ENCODE data around the gene DPF3.

Gene DPF3

GRCh38 chr14:72640911-72641485, 252.9 kb downstream of the DPF3 start:
- H3K4me3 ChIP-seq (ENCODE audit: low read length): no peak overlapping the region
- no peak overlapping the region for H3K27ac ChIP-seq (ENCODE audit: low read depth, low read length)
- H3K27me3 ChIP-seq (ENCODE audit: control insufficient read depth, insufficient read depth, low read length): no peaks in the 10 kb centered on the region
- no peak overlapping the region for H3K9ac ChIP-seq (ENCODE audit: low read length)
- no peaks in the 10 kb centered on the region for H3K4me1 ChIP-seq (ENCODE audit: control insufficient read depth, insufficient read depth, low read length)
- no peaks in the 10 kb centered on the region for H3K36me3 ChIP-seq (ENCODE audit: control insufficient read depth, insufficient read depth, low read length)

GRCh38 chr14:72638021-72638420, 255.9 kb downstream of the DPF3 start:
- no peak overlapping the region for H3K4me3 ChIP-seq (ENCODE audit: low read length)
- no peaks in the 10 kb centered on the region for H3K36me3 ChIP-seq (ENCODE audit: control insufficient read depth, insufficient read depth, low read length)
- H3K27ac ChIP-seq (ENCODE audit: low read depth, low read length): no peak overlapping the region
- no peaks in the 10 kb centered on the region for H3K4me1 ChIP-seq (ENCODE audit: control insufficient read depth, insufficient read depth, low read length)
- H3K27me3 ChIP-seq (ENCODE audit: control insufficient read depth, insufficient read depth, low read length): no peaks in the 10 kb centered on the region
- H3K9ac ChIP-seq (ENCODE audit: low read length): no peak overlapping the region

- Histone ChIP-seq H3K4me1 (ENCODE audit: control insufficient read depth, insufficient read depth, low read length) (no peaks in the 10 kb centered on the region), H3K27ac (ENCODE audit: low read depth, low read length) (no peak overlapping the region)
Observed at GRCh38 chr14:72636871-72637270, 257.0 kb downstream of the DPF3 start.

GRCh38 chr14:72636094-72636493, 257.8 kb downstream of the DPF3 start:
- H3K27ac ChIP-seq (ENCODE audit: low read depth, low read length): no peak overlapping the region
- no peaks in the 10 kb centered on the region for H3K36me3 ChIP-seq (ENCODE audit: control insufficient read depth, insufficient read depth, low read length)
- H3K27me3 ChIP-seq (ENCODE audit: control insufficient read depth, insufficient read depth, low read length): no peaks in the 10 kb centered on the region
- H3K4me3 ChIP-seq (ENCODE audit: low read length): no peak overlapping the region
- H3K9ac ChIP-seq (ENCODE audit: low read length): no peak overlapping the region
- no peaks in the 10 kb centered on the region for H3K4me1 ChIP-seq (ENCODE audit: control insufficient read depth, insufficient read depth, low read length)

More at GRCh38 chr14:72636871-72637270, 257.0 kb downstream of the DPF3 start:
- Histone ChIP-seq H3K36me3 (ENCODE audit: control insufficient read depth, insufficient read depth, low read length) (no peaks in the 10 kb centered on the region), H3K9ac (ENCODE audit: low read length) (no peak overlapping the region), H3K27me3 (ENCODE audit: control insufficient read depth, insufficient read depth, low read length) (no peaks in the 10 kb centered on the region), H3K4me3 (ENCODE audit: low read length) (no peak overlapping the region)

GRCh38 chr14:72634691-72635616, 258.9 kb downstream of the DPF3 start:
- H3K4me3 ChIP-seq (ENCODE audit: low read length): no peak overlapping the region
- H3K9ac ChIP-seq (ENCODE audit: low read length): no peak overlapping the region
- H3K27ac ChIP-seq (ENCODE audit: low read depth, low read length): no peak overlapping the region

GRCh38 chr14:72633551-72633950, 260.4 kb downstream of the DPF3 start:
- Histone ChIP-seq H3K9ac (ENCODE audit: low read length) (no peak overlapping the region), H3K4me1 (ENCODE audit: control insufficient read depth, insufficient read depth, low read length) (no peaks in the 10 kb centered on the region), H3K36me3 (ENCODE audit: control insufficient read depth, insufficient read depth, low read length) (no peaks in the 10 kb centered on the region), H3K4me3 (ENCODE audit: low read length) (no peak overlapping the region), H3K27ac (ENCODE audit: low read depth, low read length) (no peak overlapping the region), H3K27me3 (ENCODE audit: control insufficient read depth, insufficient read depth, low read length) (no peaks in the 10 kb centered on the region)

More at GRCh38 chr14:72634691-72635616, 258.9 kb downstream of the DPF3 start:
- no peaks in the 10 kb centered on the region for H3K36me3 ChIP-seq (ENCODE audit: control insufficient read depth, insufficient read depth, low read length)
- H3K27me3 ChIP-seq (ENCODE audit: control insufficient read depth, insufficient read depth, low read length): no peaks in the 10 kb centered on the region
- no peaks in the 10 kb centered on the region for H3K4me1 ChIP-seq (ENCODE audit: control insufficient read depth, insufficient read depth, low read length)

- Histone ChIP-seq H3K9ac (ENCODE audit: low read length) (no peak overlapping the region), H3K27ac (ENCODE audit: low read depth, low read length) (no peak overlapping the region), H3K4me3 (ENCODE audit: low read length) (no peak overlapping the region), H3K27me3 (ENCODE audit: control insufficient read depth, insufficient read depth, low read length) (no peaks in the 10 kb centered on the region), H3K36me3 (ENCODE audit: control insufficient read depth, insufficient read depth, low read length) (no peaks in the 10 kb centered on the region), H3K4me1 (ENCODE audit: control insufficient read depth, insufficient read depth, low read length) (no peaks in the 10 kb centered on the region)
Observed at GRCh38 chr14:72632727-72633126, 261.2 kb downstream of the DPF3 start.

- Histone ChIP-seq H3K4me3 (ENCODE audit: low read length) (no peak overlapping the region), H3K9ac (ENCODE audit: low read length) (no peak overlapping the region), H3K27me3 (ENCODE audit: control insufficient read depth, insufficient read depth, low read length) (no peaks in the 10 kb centered on the region), H3K36me3 (ENCODE audit: control insufficient read depth, insufficient read depth, low read length) (no peaks in the 10 kb centered on the region), H3K4me1 (ENCODE audit: control insufficient read depth, insufficient read depth, low read length) (no peaks in the 10 kb centered on the region), H3K27ac (ENCODE audit: low read depth, low read length) (no peak overlapping the region)
Observed at GRCh38 chr14:72631401-72631800, 262.5 kb downstream of the DPF3 start.

- Histone ChIP-seq H3K27ac (ENCODE audit: low read depth, low read length) (no peak overlapping the region), H3K4me3 (ENCODE audit: low read length) (no peak overlapping the region), H3K36me3 (ENCODE audit: control insufficient read depth, insufficient read depth, low read length) (no peaks in the 10 kb centered on the region), H3K4me1 (ENCODE audit: control insufficient read depth, insufficient read depth, low read length) (no peaks in the 10 kb centered on the region), H3K9ac (ENCODE audit: low read length) (no peak overlapping the region), H3K27me3 (ENCODE audit: control insufficient read depth, insufficient read depth, low read length) (no peaks in the 10 kb centered on the region)
Observed at GRCh38 chr14:72630374-72630773, 263.5 kb downstream of the DPF3 start.

GRCh38 chr14:72629534-72629933, 264.4 kb downstream of the DPF3 start:
- Histone ChIP-seq H3K9ac (ENCODE audit: low read length) (no peak overlapping the region), H3K36me3 (ENCODE audit: control insufficient read depth, insufficient read depth, low read length) (no peaks in the 10 kb centered on the region), H3K27ac (ENCODE audit: low read depth, low read length) (no peak overlapping the region)

GRCh38 chr14:72625689-72626088, 268.2 kb downstream of the DPF3 start:
- Histone ChIP-seq H3K4me1 (ENCODE audit: control insufficient read depth, insufficient read depth, low read length) (no peaks in the 10 kb centered on the region), H3K27ac (ENCODE audit: low read depth, low read length) (no peak overlapping the region), H3K9ac (ENCODE audit: low read length) (no peak overlapping the region)

More at GRCh38 chr14:72629534-72629933, 264.4 kb downstream of the DPF3 start:
- no peaks in the 10 kb centered on the region for H3K4me1 ChIP-seq (ENCODE audit: control insufficient read depth, insufficient read depth, low read length)
- no peaks in the 10 kb centered on the region for H3K27me3 ChIP-seq (ENCODE audit: control insufficient read depth, insufficient read depth, low read length)
- H3K4me3 ChIP-seq (ENCODE audit: low read length): no peak overlapping the region

GRCh38 chr14:72621387-72622065, 272.4 kb downstream of the DPF3 start:
- H3K36me3 ChIP-seq (ENCODE audit: control insufficient read depth, insufficient read depth, low read length): no peaks in the 10 kb centered on the region
- H3K27me3 ChIP-seq (ENCODE audit: control insufficient read depth, insufficient read depth, low read length): no peaks in the 10 kb centered on the region
- no peak overlapping the region for H3K4me3 ChIP-seq (ENCODE audit: low read length)
- no peaks in the 10 kb centered on the region for H3K4me1 ChIP-seq (ENCODE audit: control insufficient read depth, insufficient read depth, low read length)
- H3K9ac ChIP-seq (ENCODE audit: low read length): no peak overlapping the region
- H3K27ac ChIP-seq (ENCODE audit: low read depth, low read length): no peak overlapping the region

More at GRCh38 chr14:72625689-72626088, 268.2 kb downstream of the DPF3 start:
- Histone ChIP-seq H3K27me3 (ENCODE audit: control insufficient read depth, insufficient read depth, low read length) (no peaks in the 10 kb centered on the region), H3K36me3 (ENCODE audit: control insufficient read depth, insufficient read depth, low read length) (no peaks in the 10 kb centered on the region), H3K4me3 (ENCODE audit: low read length) (no peak overlapping the region)
